Measurements from ENCODE around the gene MCTP1. TPM values are rescaled to one million over a fixed set of nuclear protein-coding genes. Genes with fewer than 3 reads are reported as not detected.
"Not testable (repeated sequence)": the region's sequence is repeated elsewhere in the genome, so short reads cannot be mapped to it uniquely, and the experiment has no call there.

MCTP1 gene
- total RNA-seq, 3 donors from 2014 or later, result 22.8 to 57.8 (median 24.3) TPM

DNA sequence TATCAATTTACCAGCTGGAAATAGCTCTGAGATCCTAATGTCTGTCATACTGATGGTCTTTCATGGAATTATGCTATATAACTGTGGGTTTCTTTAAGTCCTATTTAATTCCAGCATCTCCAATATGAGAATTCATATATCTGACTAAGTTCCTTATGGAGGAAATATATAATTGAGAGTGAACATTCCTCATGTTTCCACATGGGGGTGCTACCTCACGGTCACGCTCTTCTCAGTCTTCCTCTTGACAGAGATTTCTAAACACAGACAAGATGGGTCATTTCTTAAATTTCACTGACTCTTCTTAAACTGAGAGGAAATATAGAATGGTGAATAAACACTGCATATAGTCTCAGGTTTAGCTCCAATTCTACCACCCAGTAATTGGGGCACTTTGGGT, 454.4 kb downstream of the MCTP1 start:
- TF ChIP-seq, protein P1, sequence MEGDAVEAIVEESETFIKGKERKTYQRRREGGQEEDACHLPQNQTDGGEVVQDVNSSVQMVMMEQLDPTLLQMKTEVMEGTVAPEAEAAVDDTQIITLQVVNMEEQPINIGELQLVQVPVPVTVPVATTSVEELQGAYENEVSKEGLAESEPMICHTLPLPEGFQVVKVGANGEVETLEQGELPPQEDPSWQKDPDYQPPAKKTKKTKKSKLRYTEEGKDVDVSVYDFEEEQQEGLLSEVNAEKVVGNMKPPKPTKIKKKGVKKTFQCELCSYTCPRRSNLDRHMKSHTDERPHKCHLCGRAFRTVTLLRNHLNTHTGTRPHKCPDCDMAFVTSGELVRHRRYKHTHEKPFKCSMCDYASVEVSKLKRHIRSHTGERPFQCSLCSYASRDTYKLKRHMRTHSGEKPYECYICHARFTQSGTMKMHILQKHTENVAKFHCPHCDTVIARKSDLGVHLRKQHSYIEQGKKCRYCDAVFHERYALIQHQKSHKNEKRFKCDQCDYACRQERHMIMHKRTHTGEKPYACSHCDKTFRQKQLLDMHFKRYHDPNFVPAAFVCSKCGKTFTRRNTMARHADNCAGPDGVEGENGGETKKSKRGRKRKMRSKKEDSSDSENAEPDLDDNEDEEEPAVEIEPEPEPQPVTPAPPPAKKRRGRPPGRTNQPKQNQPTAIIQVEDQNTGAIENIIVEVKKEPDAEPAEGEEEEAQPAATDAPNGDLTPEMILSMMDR (IDR thresholded peaks at IDR 0.05), result no peak
- TF ChIP-seq POLR2A (IDR thresholded peaks at IDR 0.05), result no peak
- no peak for TF ChIP-seq POLR2AphosphoS5 (IDR thresholded peaks at IDR 0.05)
- no peak overlapping the region for H3K4me3 ChIP-seq
- no peaks in the 10 kb centered on the region for H3K4me1 ChIP-seq
- H3K9me3 ChIP-seq, result no peaks in the 10 kb centered on the region
- intact Hi-C loops (cut with DNase I; ENCODE audit: low total_unique reads), result no loop called here
- no peaks in the 10 kb centered on the region for H3K27me3 ChIP-seq
- no peaks in the 10 kb centered on the region for H3K36me3 ChIP-seq
- H3K27ac ChIP-seq, result no peak overlapping the region
- DNase-seq (ENCODE audit: low spot score in 2 of 2), result no peak

- intact Hi-C loops (cut with DNase I; ENCODE audit: low total_unique reads); H3K36me3 ChIP-seq; H3K4me1 ChIP-seq; H3K27ac ChIP-seq; H3K4me3 ChIP-seq; DNase-seq (ENCODE audit: low spot score in 2 of 2); H3K9me3 ChIP-seq; H3K27me3 ChIP-seq: not testable (repeated sequence)
These were observed 456.7 kb downstream of the MCTP1 start for GRCh38 chr5:94828222-94828621.

DNA sequence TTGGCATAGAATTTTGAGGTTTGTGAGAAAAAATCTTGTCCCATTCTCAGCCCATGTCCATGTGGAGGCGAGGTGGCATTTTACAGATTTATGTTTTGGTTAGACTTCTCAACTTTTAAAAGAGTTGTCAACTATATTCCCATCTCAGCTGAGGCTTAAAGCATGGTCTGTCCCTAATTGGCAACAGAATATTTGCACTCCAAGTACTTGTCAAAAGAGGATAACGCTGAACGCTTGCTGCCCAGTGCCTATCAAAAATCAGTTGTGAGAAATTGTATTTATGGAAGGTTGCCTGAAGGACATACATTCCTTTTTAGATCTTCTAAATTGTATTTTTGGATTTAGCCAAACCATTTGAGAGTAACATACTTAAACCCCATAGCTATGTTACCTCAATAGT, 464.4 kb downstream of the MCTP1 start:
- no peaks in the 10 kb centered on the region for H3K36me3 ChIP-seq
- H3K4me1 ChIP-seq, result no peaks in the 10 kb centered on the region
- no peak for DNase-seq (ENCODE audit: low spot score in 2 of 2)
- no peaks in the 10 kb centered on the region for H3K9me3 ChIP-seq
- TF ChIP-seq POLR2A (IDR thresholded peaks at IDR 0.05) (no peak), POLR2AphosphoS5 (IDR thresholded peaks at IDR 0.05) (no peak)
- H3K27me3 ChIP-seq, result no peaks in the 10 kb centered on the region
- H3K27ac ChIP-seq, result no peak overlapping the region
- intact Hi-C loops (cut with DNase I; ENCODE audit: low total_unique reads), result no loop called here
- no peak overlapping the region for H3K4me3 ChIP-seq

- Histone ChIP-seq H3K36me3 (no peaks in the 10 kb centered on the region), H3K27ac (no peak overlapping the region), H3K4me1 (no peaks in the 10 kb centered on the region), H3K27me3 (no peaks in the 10 kb centered on the region), H3K4me3 (no peak overlapping the region), H3K9me3 (no peaks in the 10 kb centered on the region)
- intact Hi-C loops (cut with DNase I; ENCODE audit: low total_unique reads), result no loop called here
- TF ChIP-seq, protein P1 (IDR thresholded peaks at IDR 0.05), result no peak
- TF ChIP-seq POLR2AphosphoS5 (IDR thresholded peaks at IDR 0.05) (no peak), POLR2A (IDR thresholded peaks at IDR 0.05) (no peak)
- DNase-seq (ENCODE audit: low spot score in 2 of 2), result no peak
These were observed 466.0 kb downstream of the MCTP1 start for GRCh38 chr5:94818904-94819303.

DNA sequence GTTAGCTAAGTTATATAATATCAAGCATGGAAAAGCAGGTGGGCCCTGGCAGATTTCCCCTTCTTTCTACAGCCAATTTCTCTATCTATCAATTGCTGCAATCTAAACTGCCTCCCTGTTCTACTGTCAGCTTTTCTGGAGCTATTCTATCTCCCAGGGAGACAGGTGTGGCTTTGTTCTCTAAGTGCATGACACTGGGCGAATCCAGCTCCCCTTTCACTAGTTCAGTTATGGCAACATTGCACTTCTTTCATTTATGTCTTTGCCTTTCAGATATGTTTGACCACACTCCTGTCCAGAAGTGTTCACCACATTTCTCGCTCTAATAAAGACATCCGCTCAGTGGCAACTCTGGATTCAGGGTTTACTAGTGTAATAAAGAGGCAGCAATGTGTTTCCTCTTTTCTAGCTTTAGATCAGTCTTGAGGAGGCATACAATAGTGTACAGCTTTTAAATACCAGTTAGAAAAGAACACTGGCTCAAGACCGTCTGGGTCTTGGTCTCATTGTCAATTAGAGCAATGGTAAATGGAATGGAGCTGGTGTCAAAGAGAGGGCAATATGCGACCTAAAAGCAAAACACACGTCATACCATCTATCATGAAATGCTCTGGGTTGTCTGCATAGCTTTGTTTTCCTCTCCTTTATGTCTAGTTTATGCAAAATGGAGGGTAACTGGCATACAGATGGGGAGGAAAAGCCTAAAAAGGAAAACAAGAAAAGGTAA, 469.4 kb downstream of the MCTP1 start:
- Histone ChIP-seq H3K9me3 (no peaks in the 10 kb centered on the region), H3K4me3 (no peak overlapping the region), H3K27ac (no peak overlapping the region), H3K4me1 (no peaks in the 10 kb centered on the region), H3K36me3 (no peaks in the 10 kb centered on the region), H3K27me3 (no peaks in the 10 kb centered on the region)
- no peak for DNase-seq (ENCODE audit: low spot score in 2 of 2)
- no peak for TF ChIP-seq POLR2A (IDR thresholded peaks at IDR 0.05)
- TF ChIP-seq POLR2AphosphoS5 (IDR thresholded peaks at IDR 0.05), result no peak
- TF ChIP-seq, protein P1 (IDR thresholded peaks at IDR 0.05), result no peak
- intact Hi-C loops (cut with DNase I; ENCODE audit: low total_unique reads), result no loop called here

DNA sequence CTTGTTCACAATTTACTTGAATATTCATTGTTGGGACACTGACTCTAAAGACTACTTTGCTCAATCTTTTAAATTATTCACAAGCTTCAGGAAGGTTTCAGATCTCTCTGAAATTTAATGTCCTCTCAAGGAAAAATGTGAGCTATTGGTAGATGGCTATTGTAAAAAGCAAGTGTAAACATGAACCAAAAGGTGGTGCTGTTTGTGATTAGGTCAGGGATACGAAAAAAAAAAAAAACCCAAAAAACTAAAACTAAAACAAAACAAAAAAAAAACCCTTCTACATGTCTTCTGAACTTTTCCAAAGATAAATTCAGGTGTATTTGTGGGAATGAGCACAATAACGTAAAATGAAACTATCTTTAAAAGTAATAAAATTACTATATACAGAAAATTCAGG, 472.7 kb downstream of the MCTP1 start:
- Histone ChIP-seq H3K36me3 (no peaks in the 10 kb centered on the region), H3K9me3 (no peaks in the 10 kb centered on the region), H3K4me3 (no peak overlapping the region), H3K27me3 (no peaks in the 10 kb centered on the region), H3K27ac (no peak overlapping the region), H3K4me1 (no peaks in the 10 kb centered on the region)
- intact Hi-C loops (cut with DNase I; ENCODE audit: low total_unique reads), result no loop called here
- TF ChIP-seq POLR2A (IDR thresholded peaks at IDR 0.05), result no peak
- no peak for TF ChIP-seq POLR2AphosphoS5 (IDR thresholded peaks at IDR 0.05)
- TF ChIP-seq, protein P1 (IDR thresholded peaks at IDR 0.05), result no peak
- no peak for DNase-seq (ENCODE audit: low spot score in 2 of 2)

Data from breast epithelium (tissue), 4 donors.